ENCODE measurements around the gene SEMA4F.

Gene SEMA4F

GRCh38 chr2:74646201-74646600, 7.8 kb upstream of the SEMA4F start:
- no peaks in the 10 kb centered on the region for H3K27me3 ChIP-seq (ENCODE audit: insufficient read depth, poor library complexity, severe bottlenecking)
- no peak overlapping the region for H3K4me3 ChIP-seq (replicated peaks; ENCODE audit: insufficient read depth, low read length)
- TF ChIP-seq POLR2AphosphoS5 (IDR thresholded peaks at IDR 0.05; ENCODE audit: low read depth) (no peak), GABPA (IDR thresholded peaks at IDR 0.05; ENCODE audit: low read depth) (no peak), REST (IDR thresholded peaks at IDR 0.05; ENCODE audit: insufficient replicate concordance, low read depth) (no peak), CTCF (IDR thresholded peaks at IDR 0.05; ENCODE audit: insufficient read depth, low read length) (no peak), SPI1 (IDR thresholded peaks at IDR 0.05; ENCODE audit: borderline replicate concordance, low read depth) (no peak)
- no peak for DNase-seq (ENCODE audit: low read depth in 1 of 2, low spot score in 1 of 2)
- H3K27ac ChIP-seq (replicated peaks): no peak overlapping the region

- DNase-seq (ENCODE audit: low read depth in 1 of 2, low spot score in 1 of 2): no peak
- H3K4me3 ChIP-seq (replicated peaks; ENCODE audit: insufficient read depth, low read length): no peak overlapping the region
- H3K27me3 ChIP-seq (ENCODE audit: insufficient read depth, poor library complexity, severe bottlenecking): no peaks in the 10 kb centered on the region
- no peak for TF ChIP-seq GABPA (IDR thresholded peaks at IDR 0.05; ENCODE audit: low read depth)
- TF ChIP-seq CTCF (IDR thresholded peaks at IDR 0.05; ENCODE audit: insufficient read depth, low read length): no peak
- no peak for TF ChIP-seq SPI1 (IDR thresholded peaks at IDR 0.05; ENCODE audit: borderline replicate concordance, low read depth)
- no peak for TF ChIP-seq REST (IDR thresholded peaks at IDR 0.05; ENCODE audit: insufficient replicate concordance, low read depth)
- no peak for TF ChIP-seq POLR2AphosphoS5 (IDR thresholded peaks at IDR 0.05; ENCODE audit: low read depth)
- no peak overlapping the region for H3K27ac ChIP-seq (replicated peaks)
Observed at GRCh38 chr2:74646834-74647482, 7.1 kb upstream of the SEMA4F start.

GRCh38 chr2:74648009-74648443, 6.0 kb upstream of the SEMA4F start, which contains the start of gene M1AP:
TSS of gene M1AP (minus strand) at chr2:74648330. CDS start at chr2:74640275, 8,055 bp downstream.
- no peaks in the 10 kb centered on the region for H3K27me3 ChIP-seq (ENCODE audit: insufficient read depth, poor library complexity, severe bottlenecking)
- DNase-seq (ENCODE audit: low read depth in 1 of 2, low spot score in 1 of 2): no peak
- H3K4me3 ChIP-seq (replicated peaks; ENCODE audit: insufficient read depth, low read length): no peak within 1 kb of the TSS
- TF ChIP-seq SPI1 (IDR thresholded peaks at IDR 0.05; ENCODE audit: borderline replicate concordance, low read depth) (no peak), CTCF (IDR thresholded peaks at IDR 0.05; ENCODE audit: insufficient read depth, low read length) (no peak), GABPA (IDR thresholded peaks at IDR 0.05; ENCODE audit: low read depth) (no peak), REST (IDR thresholded peaks at IDR 0.05; ENCODE audit: insufficient replicate concordance, low read depth) (no peak), POLR2AphosphoS5 (IDR thresholded peaks at IDR 0.05; ENCODE audit: low read depth) (no peak)
- H3K27ac ChIP-seq (replicated peaks): no peak within 1 kb of the TSS
